ENCODE results near the gene RTL10.

The RTL10 gene

DNA sequence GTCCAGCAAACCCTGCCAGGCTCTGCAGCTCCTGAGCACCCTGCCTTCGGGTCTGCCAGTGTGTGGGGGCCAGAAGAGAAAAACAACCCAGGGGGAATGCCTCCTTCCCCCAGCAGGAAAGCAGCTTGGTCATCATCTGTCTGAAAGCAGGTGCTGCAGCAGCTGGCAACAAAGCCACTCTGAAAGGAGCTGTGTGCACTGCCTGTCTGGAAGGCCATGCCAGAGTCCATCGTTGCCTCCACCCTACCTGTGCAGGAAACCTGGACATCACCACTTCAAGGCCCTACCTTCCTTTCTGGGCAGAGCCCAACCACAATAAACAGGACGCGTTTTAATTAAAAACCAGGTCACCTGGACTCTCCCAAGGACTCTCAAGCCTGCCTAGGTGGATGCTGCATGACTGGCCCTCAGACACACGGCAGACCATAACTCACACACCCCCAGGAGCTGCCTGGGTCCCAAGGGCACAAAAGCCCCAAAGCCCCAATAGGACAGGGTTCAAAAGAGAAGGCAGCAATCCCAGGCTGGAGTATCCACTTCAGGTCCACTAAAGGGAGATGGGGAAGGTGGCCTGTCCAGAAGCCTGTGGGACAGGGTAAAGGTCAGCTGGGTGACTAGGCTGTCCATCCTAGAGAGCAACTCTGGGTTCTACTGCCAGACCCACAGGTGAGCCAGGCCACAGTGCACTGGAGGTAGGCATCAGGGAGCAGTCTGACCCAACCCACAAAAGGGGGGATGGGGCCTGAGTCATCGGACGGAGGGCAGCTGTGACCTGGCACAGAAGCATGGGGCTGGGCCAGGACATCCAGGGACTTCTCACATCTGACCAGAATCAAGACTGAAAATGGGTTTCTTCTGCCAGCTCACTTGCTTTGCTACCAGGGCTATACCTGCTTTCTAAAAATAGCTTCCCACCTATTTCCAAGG, 6.1 kb downstream of the RTL10 start:
- no peak for DNase-seq (ENCODE audit: low read depth)
- no peak overlapping the region for H3K4me3 ChIP-seq (ENCODE audit: low read depth, low read length)
- TF ChIP-seq, protein P1, sequence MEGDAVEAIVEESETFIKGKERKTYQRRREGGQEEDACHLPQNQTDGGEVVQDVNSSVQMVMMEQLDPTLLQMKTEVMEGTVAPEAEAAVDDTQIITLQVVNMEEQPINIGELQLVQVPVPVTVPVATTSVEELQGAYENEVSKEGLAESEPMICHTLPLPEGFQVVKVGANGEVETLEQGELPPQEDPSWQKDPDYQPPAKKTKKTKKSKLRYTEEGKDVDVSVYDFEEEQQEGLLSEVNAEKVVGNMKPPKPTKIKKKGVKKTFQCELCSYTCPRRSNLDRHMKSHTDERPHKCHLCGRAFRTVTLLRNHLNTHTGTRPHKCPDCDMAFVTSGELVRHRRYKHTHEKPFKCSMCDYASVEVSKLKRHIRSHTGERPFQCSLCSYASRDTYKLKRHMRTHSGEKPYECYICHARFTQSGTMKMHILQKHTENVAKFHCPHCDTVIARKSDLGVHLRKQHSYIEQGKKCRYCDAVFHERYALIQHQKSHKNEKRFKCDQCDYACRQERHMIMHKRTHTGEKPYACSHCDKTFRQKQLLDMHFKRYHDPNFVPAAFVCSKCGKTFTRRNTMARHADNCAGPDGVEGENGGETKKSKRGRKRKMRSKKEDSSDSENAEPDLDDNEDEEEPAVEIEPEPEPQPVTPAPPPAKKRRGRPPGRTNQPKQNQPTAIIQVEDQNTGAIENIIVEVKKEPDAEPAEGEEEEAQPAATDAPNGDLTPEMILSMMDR (IDR thresholded peaks at IDR 0.05; ENCODE audit: low read depth, low read length, missing control alignments) = no peak
- in situ Hi-C loops (cut with HindIII; ENCODE audit: low sequenced_read_pairs) = no loop called here

GRCh38 chr22:19847345-19847632, 7.4 kb downstream of the RTL10 start:
- in situ Hi-C loops (cut with HindIII; ENCODE audit: low sequenced_read_pairs) = no loop called here
- TF ChIP-seq, protein P1 (IDR thresholded peaks at IDR 0.05; ENCODE audit: low read depth, low read length, missing control alignments) = no peak

DNA sequence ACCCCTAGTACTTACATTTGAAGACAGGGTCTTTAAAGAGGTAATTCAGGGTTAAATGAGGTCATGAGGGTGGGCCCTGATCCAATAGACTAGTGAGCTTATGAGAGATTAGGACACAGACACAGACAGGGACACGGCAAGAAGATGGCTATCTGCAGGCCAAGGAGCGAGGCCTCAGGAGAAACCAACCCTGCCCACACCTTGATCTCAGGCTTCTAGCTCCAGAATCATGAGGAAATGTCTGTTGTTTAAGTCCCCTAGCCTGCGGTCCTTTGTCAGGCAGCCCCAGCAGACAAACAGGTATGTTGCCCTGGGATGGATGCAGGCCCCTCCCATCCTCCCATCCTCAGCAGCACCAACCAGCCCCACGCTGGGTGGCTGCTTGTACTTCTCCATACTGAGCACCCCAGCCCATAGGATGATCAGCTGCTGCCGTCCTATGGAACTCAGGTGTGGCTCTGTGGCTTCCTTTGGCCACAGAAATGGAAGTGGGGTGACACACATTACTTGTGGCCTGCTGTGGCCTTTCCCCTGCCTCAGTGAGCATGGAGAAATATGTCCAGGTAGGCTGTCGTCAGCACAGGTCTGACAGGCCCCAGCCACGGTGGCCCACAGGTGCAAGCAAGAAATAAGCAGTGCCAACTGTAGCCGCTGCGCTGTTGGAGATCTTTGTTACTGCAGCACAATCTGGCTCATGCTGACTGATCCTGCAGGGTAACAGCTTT, 7.9 kb downstream of the RTL10 start:
- no peak overlapping the region for H3K4me3 ChIP-seq (ENCODE audit: low read depth, low read length)
- in situ Hi-C loops (cut with HindIII; ENCODE audit: low sequenced_read_pairs) = no loop called here
- TF ChIP-seq, protein P1 (IDR thresholded peaks at IDR 0.05; ENCODE audit: low read depth, low read length, missing control alignments) = no peak
- no peak for DNase-seq (ENCODE audit: low read depth)

More at GRCh38 chr22:19847345-19847632, 7.4 kb downstream of the RTL10 start:
- no peak overlapping the region for H3K4me3 ChIP-seq (ENCODE audit: low read depth, low read length)
- DNase-seq (ENCODE audit: low read depth) = no peak

- in situ Hi-C loops (cut with HindIII; ENCODE audit: low sequenced_read_pairs) = no loop called here
- DNase-seq (ENCODE audit: low read depth) = no peak
- TF ChIP-seq, protein P1 (IDR thresholded peaks at IDR 0.05; ENCODE audit: low read depth, low read length, missing control alignments) = no peak
- H3K4me3 ChIP-seq (ENCODE audit: low read depth, low read length) = no peak overlapping the region
Observed at GRCh38 chr22:19845054-19845722, 9.5 kb downstream of the RTL10 start.

DNA sequence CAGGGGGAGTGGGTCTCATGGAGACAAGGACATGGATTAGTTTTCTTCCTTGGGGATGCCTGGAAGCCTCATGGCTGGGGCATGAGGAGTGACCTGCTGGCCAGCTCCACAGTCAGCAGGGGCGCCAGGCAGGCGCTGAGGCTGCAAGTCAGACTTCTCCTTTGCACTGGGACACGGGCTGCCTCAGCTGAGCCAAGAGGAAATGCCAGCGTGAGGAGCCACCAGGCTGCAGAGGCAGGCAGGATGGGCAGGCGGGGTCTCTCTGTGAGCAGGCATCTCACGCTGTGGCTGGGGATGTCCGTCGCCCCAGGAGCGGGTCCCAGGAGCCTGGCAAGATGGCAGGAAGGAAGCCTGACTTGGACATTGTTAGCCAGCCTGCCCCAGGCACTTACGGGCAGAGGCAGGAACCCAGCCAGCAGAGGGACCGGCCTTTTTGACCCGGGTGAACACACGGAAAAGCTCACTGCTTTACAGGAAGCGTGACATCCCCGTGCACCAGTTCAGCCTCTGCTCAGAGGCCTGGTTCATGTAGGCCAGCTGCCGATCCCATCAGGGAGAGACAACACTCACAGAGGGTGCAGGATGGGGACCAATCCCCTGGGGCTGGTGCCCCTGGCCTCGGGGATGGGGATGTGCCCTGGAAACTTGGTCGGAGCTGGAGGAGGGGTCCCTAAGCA, 10.2 kb downstream of the RTL10 start:
- no peak for DNase-seq (ENCODE audit: low read depth)
- in situ Hi-C loops (cut with HindIII; ENCODE audit: low sequenced_read_pairs) = no loop called here
- H3K4me3 ChIP-seq (ENCODE audit: low read depth, low read length) = no peak overlapping the region
- TF ChIP-seq, protein P1 (IDR thresholded peaks at IDR 0.05; ENCODE audit: low read depth, low read length, missing control alignments) = peak; percentile 26

DNA sequence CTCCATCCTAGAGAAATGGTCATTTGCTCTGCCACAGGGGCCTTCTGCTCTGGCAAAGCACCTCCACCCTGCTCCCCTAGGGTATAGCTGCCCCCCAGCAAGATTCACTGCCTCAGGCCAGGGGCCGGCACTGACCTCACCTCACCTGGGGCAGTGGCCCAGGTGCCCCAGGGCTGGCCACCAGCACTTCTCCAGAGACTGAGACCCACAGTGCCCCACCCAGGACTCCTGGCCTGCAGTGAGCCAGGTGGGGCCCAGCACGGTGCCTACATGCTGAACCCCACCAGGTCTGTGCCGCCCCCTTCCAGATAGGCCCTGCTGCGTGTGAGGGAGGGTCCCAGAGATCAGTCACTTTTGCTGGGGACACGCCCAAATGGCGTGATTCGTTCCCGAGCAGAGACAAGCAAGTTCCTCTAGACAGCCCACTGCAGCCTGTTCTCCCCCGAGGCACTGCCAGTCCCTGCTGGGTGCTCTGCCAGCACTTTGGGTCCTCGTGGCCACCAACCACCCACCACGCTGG, 10.8 kb downstream of the RTL10 start:
- TF ChIP-seq, protein P1 (IDR thresholded peaks at IDR 0.05; ENCODE audit: low read depth, low read length, missing control alignments) = no peak
- no peak overlapping the region for H3K4me3 ChIP-seq (ENCODE audit: low read depth, low read length)
- no peak for DNase-seq (ENCODE audit: low read depth)
- in situ Hi-C loops (cut with HindIII; ENCODE audit: low sequenced_read_pairs) = no loop called here

Data from astrocyte of the cerebellum (primary cell).